HuH-7 (cell line): ENCODE measurements around the gene HAO1.

ENCODE experiments used
- DNase-seq: peaks from one replicate; pipeline ENCODE4 v3.0.0; 2011; ENCODE audit warnings: low spot score

Gene HAO1

GRCh38 chr20:7926767-7927166, 13.5 kb downstream of the HAO1 start:
- DNase-seq = peak; percentile 26

GRCh38 chr20:7926323-7926722, 13.9 kb downstream of the HAO1 start:
- DNase-seq = no peak

DNA sequence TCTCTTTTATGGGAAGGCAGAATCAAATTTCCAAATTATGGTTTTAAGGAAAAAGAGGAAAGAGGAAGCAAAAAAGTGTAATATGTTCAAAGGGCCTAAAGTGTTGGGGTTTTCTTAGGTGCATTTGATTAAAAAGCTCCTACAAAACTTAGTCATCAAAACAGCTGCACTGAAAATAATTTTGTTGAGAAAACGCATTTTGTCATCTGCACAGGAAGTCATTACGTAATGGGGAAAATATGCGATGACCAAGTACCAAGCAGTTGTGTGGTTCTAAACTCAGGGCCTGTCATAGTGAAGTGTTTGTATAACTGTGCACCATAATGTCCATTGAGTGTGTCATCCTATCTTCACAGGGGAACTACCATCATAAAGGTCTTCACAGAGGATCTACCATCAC, 15.6 kb downstream of the HAO1 start:
- DNase-seq = no peak

GRCh38 chr20:7916648-7917047, 23.6 kb downstream of the HAO1 start:
- no peak for DNase-seq

DNA sequence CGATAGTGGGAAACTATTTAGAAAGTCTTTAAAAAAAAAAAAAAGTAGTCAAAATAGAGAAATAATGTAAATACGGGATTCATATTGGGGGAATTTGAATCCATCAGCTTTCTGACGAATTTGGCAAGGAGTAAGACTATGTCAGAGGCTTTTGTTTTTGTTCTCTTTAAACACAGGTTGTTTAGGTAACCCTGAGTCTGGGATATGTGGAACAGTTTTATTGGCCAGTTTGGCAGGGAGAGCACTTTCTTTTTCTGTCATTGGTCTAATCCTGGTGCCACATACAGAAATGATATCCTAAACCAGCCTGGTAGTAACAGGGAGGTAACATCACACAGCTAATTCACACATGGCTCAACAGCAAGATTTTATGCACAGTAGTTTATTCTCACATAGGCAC, 27.7 kb downstream of the HAO1 start:
- no peak for DNase-seq

DNA sequence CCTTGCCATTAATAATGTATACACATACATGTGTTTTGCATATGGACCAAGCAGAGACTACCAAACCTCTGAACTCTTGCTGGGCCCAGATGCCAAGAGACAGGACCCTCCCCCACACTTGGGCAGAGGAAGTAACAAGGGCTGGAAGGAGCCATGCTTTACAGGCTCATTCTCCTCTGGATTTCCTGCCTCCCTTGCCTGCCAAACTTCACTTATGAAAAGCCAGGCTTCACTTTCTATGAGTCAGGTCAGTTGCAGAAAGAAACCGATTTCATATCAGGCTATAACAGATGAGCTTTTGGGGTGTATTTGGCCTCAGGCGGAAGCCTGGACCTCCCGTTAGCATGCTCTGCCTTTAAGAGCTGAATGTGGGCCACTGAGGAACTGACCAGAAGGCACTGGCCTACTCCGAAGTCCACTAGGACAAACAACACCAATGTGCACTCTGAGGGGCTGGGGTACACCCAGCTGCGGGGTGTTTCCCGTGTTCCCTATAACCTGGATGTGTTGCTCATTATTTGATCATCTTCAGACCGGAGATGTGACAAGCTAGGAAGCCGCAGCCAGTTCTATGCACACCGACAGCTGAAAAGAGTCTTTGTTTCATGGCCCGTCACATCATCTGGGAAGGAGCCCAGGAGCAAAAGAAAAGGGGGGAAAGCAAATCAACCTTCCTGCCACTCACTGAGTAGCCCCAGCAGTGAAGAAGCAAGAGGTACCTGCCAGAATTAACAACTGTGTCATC, 28.5 kb downstream of the HAO1 start:
- DNase-seq = no peak

GRCh38 chr20:7908905-7909304, 31.4 kb downstream of the HAO1 start:
- no peak for DNase-seq

GRCh38 chr20:7903429-7903828, 36.8 kb downstream of the HAO1 start:
- no peak for DNase-seq

GRCh38 chr20:7902879-7903278, 37.4 kb downstream of the HAO1 start:
- DNase-seq = no peak

DNA sequence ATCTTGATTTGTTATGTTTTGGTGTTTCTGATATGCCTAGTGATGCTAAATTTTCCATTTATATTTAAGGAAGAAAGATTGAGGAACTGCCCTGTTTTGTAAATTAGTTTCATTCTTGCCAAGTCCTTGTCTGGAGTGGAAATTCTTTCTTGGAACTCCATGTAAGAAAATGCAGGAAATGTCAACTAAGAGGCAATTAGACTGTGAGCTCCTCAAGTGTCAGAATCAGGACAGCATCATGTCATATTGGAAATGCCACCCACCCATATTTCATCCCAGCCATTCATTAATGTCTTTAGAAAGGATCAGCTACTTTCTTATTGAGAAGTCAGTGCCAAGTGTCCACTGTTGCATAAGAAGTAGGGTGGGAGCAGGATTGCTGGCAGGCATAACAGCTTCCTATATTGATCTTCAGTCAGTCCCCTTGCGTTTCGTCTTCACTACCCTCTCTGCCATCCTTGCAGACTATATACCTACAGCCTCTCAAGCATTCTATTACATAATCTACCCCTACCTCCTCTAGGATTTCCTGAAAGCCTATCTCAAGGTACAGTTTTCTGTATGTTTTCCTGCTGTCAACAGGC, 42.4 kb downstream of the HAO1 start:
- DNase-seq = no peak

DNA sequence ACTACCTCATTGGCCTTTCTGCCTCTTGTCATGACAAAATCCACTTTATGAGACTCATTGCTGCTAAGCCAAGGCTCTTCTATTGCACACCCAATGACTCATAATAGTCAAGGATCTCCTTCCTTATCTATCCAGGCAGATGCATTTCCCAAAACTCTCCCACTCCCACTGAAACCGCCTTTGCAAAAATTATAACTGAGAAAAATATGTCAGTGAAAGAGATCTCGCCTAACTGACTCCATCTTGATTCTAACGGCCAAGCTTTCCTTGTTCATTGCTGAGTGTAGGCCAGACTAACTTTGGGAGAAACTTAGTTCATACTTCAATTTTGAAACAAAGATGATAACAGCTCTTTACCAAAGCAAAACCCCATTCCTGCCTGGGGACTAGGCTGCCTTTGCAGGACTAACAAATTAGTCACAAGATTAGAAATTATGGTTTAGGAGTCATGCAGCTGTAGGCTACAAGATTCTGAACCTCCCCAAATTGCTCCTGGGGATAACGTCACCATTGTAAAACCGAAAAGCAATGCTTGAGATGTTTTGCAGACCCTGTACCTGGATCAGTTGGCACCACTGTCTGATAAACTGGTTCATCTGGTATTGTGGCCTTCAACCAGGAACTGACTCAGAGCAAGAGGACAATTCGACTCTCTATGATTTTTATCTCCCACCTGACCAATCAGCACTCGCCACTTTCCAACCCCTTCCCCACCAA, 47.1 kb downstream of the HAO1 start:
- DNase-seq = no peak

GRCh38 chr20:7891705-7892104, 48.6 kb downstream of the HAO1 start:
- no peak for DNase-seq

DNA sequence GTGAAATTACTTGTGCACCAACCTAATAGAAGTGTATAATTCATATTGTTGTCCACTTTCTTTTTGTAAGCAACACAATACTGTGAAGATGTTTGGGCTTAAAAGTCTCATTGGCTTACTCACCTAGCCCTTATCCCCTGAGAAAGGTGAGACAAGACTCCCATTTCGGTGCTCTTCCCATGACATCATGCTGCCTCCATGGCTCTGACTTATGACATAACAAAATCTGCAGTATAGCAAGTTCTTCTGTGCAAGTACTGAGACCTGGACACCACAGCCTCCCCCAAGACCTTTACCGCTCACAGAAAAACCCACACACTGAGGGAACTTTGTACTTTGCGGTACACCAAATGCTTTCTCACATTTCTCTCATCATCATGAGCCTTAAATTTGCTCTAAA, 50.5 kb downstream of the HAO1 start:
- DNase-seq = no peak

DNA sequence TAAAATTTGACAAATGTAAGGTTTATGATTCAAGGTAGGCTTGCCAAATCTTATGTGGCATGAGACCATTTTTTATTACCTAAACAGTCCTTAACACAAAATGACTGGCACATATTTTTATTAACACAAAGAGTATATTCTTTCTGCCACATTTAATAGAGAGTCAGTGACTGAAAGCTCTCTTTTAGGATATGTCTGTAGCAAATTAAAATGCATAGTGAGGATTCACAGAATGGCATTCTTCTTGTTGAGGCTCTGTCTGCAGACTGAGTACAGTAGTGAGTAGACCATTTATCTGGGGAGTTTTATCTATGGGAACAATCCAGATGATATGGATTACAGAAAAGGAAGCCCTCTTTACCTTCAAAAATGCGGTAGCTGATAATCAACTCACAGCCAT, 56.5 kb downstream of the HAO1 start:
- no peak for DNase-seq

GRCh38 chr20:7883309-7883708, 56.9 kb downstream of the HAO1 start:
- DNase-seq = no peak

DNA sequence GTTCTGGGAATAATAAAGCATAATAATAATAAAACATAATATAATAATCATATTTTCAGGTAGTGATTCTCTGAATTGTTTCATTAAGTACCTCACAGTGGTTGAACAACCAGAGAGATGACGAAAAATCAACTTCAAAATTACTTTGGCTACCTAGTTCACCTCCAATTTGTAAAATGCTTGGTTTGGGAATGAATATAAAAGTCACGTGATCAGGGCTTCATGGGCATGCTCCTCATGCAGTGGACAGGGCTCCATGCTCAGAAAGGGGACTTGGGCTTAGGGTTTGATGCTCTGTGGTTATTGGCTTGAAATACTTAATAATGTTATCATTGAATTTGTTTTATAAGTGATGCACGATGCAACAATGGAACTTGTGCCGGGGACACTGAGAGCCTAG, 58.2 kb downstream of the HAO1 start:
- DNase-seq = no peak

DNA sequence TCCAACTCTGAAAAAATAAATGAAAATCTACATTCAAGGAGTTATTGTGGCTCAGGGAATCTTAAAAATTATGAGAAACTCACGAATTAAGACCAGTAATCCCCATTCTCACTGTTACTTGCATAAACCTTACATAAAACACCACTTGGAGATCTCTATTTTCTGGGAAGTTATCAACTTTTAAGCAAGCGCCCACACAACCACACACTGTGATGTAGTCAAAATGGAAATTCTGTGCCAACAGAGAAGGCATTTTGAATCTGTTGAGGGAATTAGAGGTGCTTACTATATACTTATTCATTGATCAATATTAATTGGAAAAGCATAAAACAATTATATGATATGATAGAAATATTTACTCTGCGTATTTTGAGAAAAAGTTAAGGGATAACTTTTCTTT, 58.7 kb downstream of the HAO1 start:
- DNase-seq = no peak

DNA sequence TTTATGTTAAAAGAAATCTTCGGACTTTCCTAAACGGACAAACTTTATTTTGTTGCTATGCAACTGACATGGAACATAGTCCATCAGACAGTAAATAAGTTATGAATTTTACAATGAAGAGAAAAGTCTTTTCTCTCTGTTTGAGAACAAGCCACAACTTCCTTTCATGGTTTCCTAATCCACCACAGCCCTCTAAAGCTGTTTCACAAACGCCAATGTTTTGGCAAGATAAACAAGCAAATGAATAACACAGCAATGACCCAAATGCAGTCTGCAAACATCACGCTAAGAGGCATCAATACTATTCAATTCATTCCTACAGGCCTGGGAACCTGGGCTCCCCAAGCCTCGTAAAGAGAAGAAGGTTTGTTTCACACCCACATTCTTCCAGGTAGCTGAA, 60.4 kb downstream of the HAO1 start:
- DNase-seq = peak; percentile 34

GRCh38 chr20:7868108-7868507, 72.2 kb downstream of the HAO1 start:
- no peak for DNase-seq

DNA sequence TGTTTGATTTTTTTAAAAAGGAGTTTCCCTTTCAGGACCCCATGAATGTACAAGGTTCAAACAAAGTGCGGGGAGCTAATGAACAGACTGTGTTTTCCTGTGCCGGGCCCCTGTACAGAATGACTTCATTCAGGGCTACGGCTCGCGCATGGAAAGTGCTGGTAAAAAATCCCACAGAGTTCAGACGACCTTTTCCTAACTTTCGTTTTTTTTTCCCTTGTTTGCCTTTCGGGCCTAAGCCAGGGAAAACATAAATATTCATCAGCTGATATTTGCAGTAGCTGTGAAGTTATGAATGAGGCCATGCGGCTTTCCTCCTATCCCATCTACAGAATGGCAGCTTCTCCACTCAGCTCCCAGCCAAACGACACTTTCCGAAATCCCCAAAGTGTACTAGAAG, 74.0 kb downstream of the HAO1 start:
- peak; percentile 24 for DNase-seq

GRCh38 chr20:7859356-7859802, 80.9 kb downstream of the HAO1 start:
- peak; percentile 46 for DNase-seq

DNA sequence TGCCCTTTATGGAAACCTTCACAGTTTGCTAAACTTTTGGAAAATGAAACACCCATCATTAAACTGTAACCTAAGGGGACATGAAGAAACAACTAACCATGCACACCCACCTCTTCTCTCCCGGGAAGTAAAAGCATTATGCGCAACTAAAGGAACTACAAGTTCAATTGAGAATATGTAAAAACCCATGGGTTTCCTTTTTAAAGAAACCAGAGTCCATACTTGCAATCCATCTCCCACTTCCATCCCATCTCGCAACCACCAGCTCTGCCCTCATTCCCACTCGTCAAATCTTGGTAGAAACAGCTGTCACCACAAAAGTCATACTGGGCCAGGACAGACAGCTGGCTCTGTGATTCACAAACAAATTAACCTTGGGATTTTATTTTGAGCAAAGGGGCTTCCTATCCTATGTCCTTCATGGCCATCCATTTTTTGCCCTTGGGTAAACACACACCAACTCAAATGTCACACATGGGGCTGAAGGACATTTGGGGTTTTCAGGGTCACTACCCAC, 81.5 kb downstream of the HAO1 start:
- DNase-seq = no peak

- DNase-seq = no peak
Observed at GRCh38 chr20:7856756-7857155, 83.5 kb downstream of the HAO1 start.
